CD4-positive, CD25-positive, alpha-beta regulatory T cell (primary cell): Measurements from ENCODE around the gene DYRK1A. TPM values are rescaled to one million over a fixed set of nuclear protein-coding genes. Genes with fewer than 3 reads are reported as not detected.

Experiments used
- ATAC-seq, 2 donors: fragments of 150-1000 bp; cut with Tn5 transposase; one replicate each; pipeline ENCODE4 v1.10.0; 2021; ENCODE audit warnings: low read depth in 2 of 2, moderate number of reproducible peaks in 2 of 2, moderate library complexity in 1 of 2
- DNase-seq, 3 donors: peaks; one replicate each; pipeline versions ENCODE4 v3.0.0 to v3.0.0-alpha.2; 2012 to 2022; ENCODE audit warnings: mixed read lengths in 1 of 3
- H3K27ac ChIP-seq: one replicate; pipeline ENCODE4 v1.7.0; 2013; ENCODE audit warnings: mild to moderate bottlenecking, low read length; ENCODE audit not compliant: insufficient read depth, poor library complexity, severe bottlenecking
- H3K27me3 ChIP-seq: one replicate; pipeline ENCODE4 v1.7.0; 2013; ENCODE audit warnings: low read length; ENCODE audit not compliant: control insufficient read depth, insufficient read depth
- H3K36me3 ChIP-seq: one replicate; pipeline ENCODE4 v1.7.0; 2013; ENCODE audit warnings: mild to moderate bottlenecking, low read length, moderate library complexity; ENCODE audit not compliant: control insufficient read depth, insufficient read depth
- H3K4me1 ChIP-seq: 2 replicates; pipeline ENCODE4 v1.7.0; 2013; ENCODE audit warnings: mild to moderate bottlenecking, low read length; ENCODE audit not compliant: insufficient read depth, control insufficient read depth, poor library complexity, severe bottlenecking
- H3K4me3 ChIP-seq: one replicate; pipeline ENCODE4 v1.7.0; 2013; ENCODE audit warnings: low read depth, mild to moderate bottlenecking, low read length, moderate library complexity
- H3K9me3 ChIP-seq, 2 experiments: 1 replicate in 1 of 2; 2 replicates in 1 of 2; pipeline ENCODE4 v1.7.0; 2013; ENCODE audit warnings: low read length in 2 of 2, mild to moderate bottlenecking in 1 of 2, moderate library complexity in 1 of 2; ENCODE audit not compliant: control insufficient read depth in 2 of 2
- H3K27ac Mint-ChIP-seq, 3 donors: one replicate each; pipeline ENCODE4 v1.8.0; 2020 to 2022; ENCODE audit warnings: mild to moderate bottlenecking in 3 of 3, mixed read lengths in 3 of 3, moderate library complexity in 2 of 3
- H3K27me3 Mint-ChIP-seq: one replicate; pipeline ENCODE4 v1.8.0; 2022; ENCODE audit warnings: mild to moderate bottlenecking, mixed read lengths
- H3K36me3 Mint-ChIP-seq: one replicate; pipeline ENCODE4 v1.8.0; 2020; ENCODE audit warnings: mixed read lengths
- H3K4me1 Mint-ChIP-seq, 4 donors: one replicate each; pipeline ENCODE4 v1.8.0; 2020 to 2022; ENCODE audit warnings: mixed read lengths in 4 of 4, mild to moderate bottlenecking in 1 of 4
- H3K4me3 Mint-ChIP-seq, 4 donors: one replicate each; pipeline ENCODE4 v1.8.0; 2020 to 2022; ENCODE audit warnings: mild to moderate bottlenecking in 4 of 4, mixed read lengths in 4 of 4, moderate library complexity in 3 of 4
- H3K9me3 Mint-ChIP-seq, 7 donors: one replicate each; pipeline ENCODE4 v1.8.0; 2020 to 2022; ENCODE audit warnings: mixed read lengths in 7 of 7, mild to moderate bottlenecking in 3 of 7, moderate library complexity in 2 of 7
- polyA plus RNA-seq, 4 donors: library from polyadenylated mRNA; unstranded; fragments of 300-500 nt; fragmentation: Illumina TruSeq; gene quantifications; one replicate each; pipeline ENCODE4 v1.2.3, GENCODE V29; 2021
- total RNA-seq: library from RNA; stranded (reverse); gene quantifications from one replicate; pipeline ENCODE4 v1.2.3, GENCODE V29; 2022

The DYRK1A gene
- total and polyA plus RNA-seq, 5 donors from 2014 or later, result 2.6 to 143 (median 6.1) TPM

GRCh38 chr21:37453350-37453749, 86.8 kb downstream of the DYRK1A start:
- ATAC-seq, result no peak
- Mint-ChIP-seq H3K27me3 (no peaks in the 10 kb centered on the region), H3K9me3 (no peaks in the 10 kb centered on the region), H3K4me3 (peak overlapping the region in 3 of 4 donors; percentile 19 to 62 (median 23)), H3K36me3 (peaks cover 22% of the 10 kb centered on the region), H3K4me1 (peaks cover 31 to 88% (median 60%) of the 10 kb centered on the region in 4 donors), H3K27ac (peak overlapping the region in 2 of 3 donors; percentile 3 to 55)
- peaks cover 13% of the 10 kb centered on the region for H3K36me3 ChIP-seq
- H3K27me3 ChIP-seq, result no peaks in the 10 kb centered on the region
- H3K4me1 ChIP-seq, result peaks cover 50% of the 10 kb centered on the region
- no peaks in the 10 kb centered on the region for H3K9me3 ChIP-seq
- peak overlapping the region; percentile 0 for H3K27ac ChIP-seq
- no peak overlapping the region for H3K4me3 ChIP-seq
- DNase-seq, result no peak

- peaks cover 60% of the 10 kb centered on the region for H3K4me1 ChIP-seq
- H3K36me3 ChIP-seq, result peaks cover 3% of the 10 kb centered on the region
- no peaks in the 10 kb centered on the region for H3K27me3 ChIP-seq
- Mint-ChIP-seq H3K4me3 (peak overlapping the region; percentile 43 to 70 (median 56)), H3K27ac (peak overlapping the region in 2 of 3 donors; percentile 15 to 48), H3K4me1 (peaks cover 26 to 91% (median 66%) of the 10 kb centered on the region in 4 donors), H3K27me3 (no peaks in the 10 kb centered on the region), H3K9me3 (no peaks in the 10 kb centered on the region), H3K36me3 (peaks cover 12% of the 10 kb centered on the region)
- ATAC-seq (no peak), DNase-seq (no peak)
- no peaks in the 10 kb centered on the region for H3K9me3 ChIP-seq
- H3K4me3 ChIP-seq, result peak overlapping the region; percentile 33
- peak overlapping the region; percentile 28 for H3K27ac ChIP-seq
Observed at GRCh38 chr21:37454869-37455503, 88.4 kb downstream of the DYRK1A start.

- Mint-ChIP-seq H3K4me3 (peak overlapping the region in 3 of 4 donors; percentile 61 to 70 (median 68)), H3K9me3 (no peaks in the 10 kb centered on the region), H3K27ac (peak overlapping the region; percentile 15 to 92 (median 18)), H3K27me3 (no peaks in the 10 kb centered on the region), H3K36me3 (peaks cover 9% of the 10 kb centered on the region), H3K4me1 (peaks cover 26 to 91% (median 65%) of the 10 kb centered on the region in 4 donors)
- DNase-seq, result peak in 1 of 3 donors; percentile 43
- H3K9me3 ChIP-seq, result no peaks in the 10 kb centered on the region
- ATAC-seq, result no peak
- H3K4me3 ChIP-seq, result peak overlapping the region; percentile 33
- H3K36me3 ChIP-seq, result no peaks in the 10 kb centered on the region
- H3K27ac ChIP-seq, result peak overlapping the region; percentile 28
- peaks cover 61% of the 10 kb centered on the region for H3K4me1 ChIP-seq
- no peaks in the 10 kb centered on the region for H3K27me3 ChIP-seq
Observed at GRCh38 chr21:37455504-37455911, 88.9 kb downstream of the DYRK1A start.

- Mint-ChIP-seq H3K27ac (peak overlapping the region; percentile 88 to 97 (median 94)), H3K4me1 (peaks cover 37 to 91% (median 73%) of the 10 kb centered on the region in 4 donors), H3K9me3 (no peaks in the 10 kb centered on the region), H3K27me3 (no peaks in the 10 kb centered on the region), H3K36me3 (no peaks in the 10 kb centered on the region), H3K4me3 (peak overlapping the region; percentile 8 to 78 (median 64))
- Histone ChIP-seq H3K9me3 (no peaks in the 10 kb centered on the region), H3K27me3 (no peaks in the 10 kb centered on the region), H3K36me3 (no peaks in the 10 kb centered on the region), H3K4me3 (peak overlapping the region; percentile 59), H3K27ac (peak overlapping the region; percentile 66), H3K4me1 (peaks cover 75% of the 10 kb centered on the region)
- ATAC-seq (no peak), DNase-seq (no peak)
Observed at GRCh38 chr21:37458669-37459276, 92.2 kb downstream of the DYRK1A start.

GRCh38 chr21:37459575-37459974, 93.0 kb downstream of the DYRK1A start:
- peak overlapping the region in 3 of 4 donors; percentile 8 to 31 (median 28) for H3K4me3 Mint-ChIP-seq
- ATAC-seq, result no peak
- H3K9me3 ChIP-seq, result no peaks in the 10 kb centered on the region
- peak overlapping the region; percentile 70 for H3K27ac ChIP-seq
- H3K4me3 ChIP-seq, result no peak overlapping the region
- H3K4me1 Mint-ChIP-seq, result peaks cover 34 to 92% (median 72%) of the 10 kb centered on the region in 4 donors
- H3K36me3 Mint-ChIP-seq, result no peaks in the 10 kb centered on the region
- H3K4me1 ChIP-seq, result peaks cover 72% of the 10 kb centered on the region
- no peak for DNase-seq
- H3K9me3 Mint-ChIP-seq, result no peaks in the 10 kb centered on the region
- no peaks in the 10 kb centered on the region for H3K27me3 Mint-ChIP-seq
- H3K27ac Mint-ChIP-seq, result peak overlapping the region; percentile 46 to 88 (median 66)
- H3K27me3 ChIP-seq, result no peaks in the 10 kb centered on the region
- no peaks in the 10 kb centered on the region for H3K36me3 ChIP-seq

- Histone ChIP-seq H3K4me3 (peak overlapping the region; percentile 15), H3K36me3 (no peaks in the 10 kb centered on the region), H3K27ac (peak overlapping the region; percentile 70), H3K4me1 (peaks cover 67% of the 10 kb centered on the region), H3K9me3 (no peaks in the 10 kb centered on the region), H3K27me3 (no peaks in the 10 kb centered on the region)
- Mint-ChIP-seq H3K36me3 (no peaks in the 10 kb centered on the region), H3K27ac (peak overlapping the region; percentile 47 to 88 (median 66)), H3K4me1 (peaks cover 35 to 92% (median 73%) of the 10 kb centered on the region in 4 donors), H3K27me3 (no peaks in the 10 kb centered on the region), H3K9me3 (no peaks in the 10 kb centered on the region), H3K4me3 (peak overlapping the region in 2 of 4 donors; percentile 5 to 30)
- DNase-seq (peak in 1 of 3 donors; percentile 24), ATAC-seq (no peak)
Observed at GRCh38 chr21:37460196-37460595, 93.6 kb downstream of the DYRK1A start.

GRCh38 chr21:37461479-37461878, 94.9 kb downstream of the DYRK1A start:
- Mint-ChIP-seq H3K27me3 (no peaks in the 10 kb centered on the region), H3K36me3 (no peaks in the 10 kb centered on the region), H3K4me3 (peak overlapping the region; percentile 1 to 59 (median 49)), H3K27ac (peak overlapping the region; percentile 60 to 80 (median 75)), H3K4me1 (peaks cover 41 to 92% (median 66%) of the 10 kb centered on the region in 4 donors), H3K9me3 (no peaks in the 10 kb centered on the region)
- H3K27me3 ChIP-seq, result no peaks in the 10 kb centered on the region
- H3K4me1 ChIP-seq, result peaks cover 60% of the 10 kb centered on the region
- H3K27ac ChIP-seq, result peak overlapping the region; percentile 70
- H3K4me3 ChIP-seq, result peak overlapping the region; percentile 51
- H3K9me3 ChIP-seq, result no peaks in the 10 kb centered on the region
- no peaks in the 10 kb centered on the region for H3K36me3 ChIP-seq
- DNase-seq (peak in 2 of 3 donors; percentile 74 to 83), ATAC-seq (peak; percentile 60 to 72)
